Sigmoid colon (tissue), 7 donors: ENCODE data around the gene GPS1. TPM values are rescaled to one million over a fixed set of nuclear protein-coding genes. Genes with fewer than 3 reads are reported as not detected.

Experiments used
- DNase-seq: peaks from one replicate; pipeline ENCODE4 v3.0.0-alpha.2; 2019
- H3K27ac ChIP-seq, 4 donors: fragments of 200-600 bp; sonication (generic); one replicate each; pipeline ENCODE4 v1.5.1; 2016 to 2019; ENCODE audit warnings: mild to moderate bottlenecking in 1 of 4
- H3K27me3 ChIP-seq, 3 donors: fragments of 200-600 bp; sonication (generic); one replicate each; pipeline ENCODE4 v1.5.1; 2019; ENCODE audit warnings: mild to moderate bottlenecking in 1 of 3
- H3K36me3 ChIP-seq, 4 donors: fragments of 200-600 bp; sonication (generic); one replicate each; pipeline ENCODE4 v1.5.1; 2016 to 2019
- H3K4me1 ChIP-seq, 4 donors: fragments of 200-600 bp; sonication (generic); one replicate each; pipeline ENCODE4 v1.5.1; 2017 to 2019
- H3K4me3 ChIP-seq, 4 donors: fragments of 200-600 bp; sonication (generic); one replicate each; pipeline ENCODE4 v1.5.1; 2017 to 2019; ENCODE audit warnings: mild to moderate bottlenecking in 2 of 4, moderate library complexity in 1 of 4
- H3K9me3 ChIP-seq, 4 donors: fragments of 200-600 bp in 3 of 4; sonication (generic) in 3 of 4; one replicate each; pipeline versions ENCODE4 v1.5.1 to v1.6.1; 2013 to 2019
- EP300 ChIP-seq, 4 donors: sonication (generic); formaldehyde crosslinking; IDR thresholded peaks; one replicate each; pipeline ENCODE4 v1.6.1; 2017; ENCODE audit warnings: antibody characterized with exemption in 4 of 4
- POLR2A ChIP-seq, 2 donors: fragments of 450-650 bp; IDR thresholded peaks; one replicate each; pipeline ENCODE4 v1.6.1; 2016; ENCODE audit warnings: antibody characterized with exemption in 2 of 2, mild to moderate bottlenecking in 2 of 2, moderate library complexity in 2 of 2
- POLR2AphosphoS5 ChIP-seq, 4 donors: sonication (generic); formaldehyde crosslinking; IDR thresholded peaks; one replicate each; pipeline ENCODE4 v1.6.1; 2017; ENCODE audit warnings: antibody characterized with exemption in 4 of 4
- WGBS, 2 donors: extraction: QIAGEN DNeasy Blood & Tissue Kit; methylation state at CpG; one replicate each; pipeline ENCODE4 v1.1.7; 2013; 5-methylcytosine and 5-hydroxymethylcytosine counted together
- intact Hi-C: fragments of 100-400 bp; cut with DNase I; formaldehyde crosslinking; loops from one replicate; pipeline ENCODE4 v1.15.1; 2023
- polyA plus RNA-seq, 3 donors: library from polyadenylated mRNA; stranded (reverse); fragments of 200-250 nt; gene quantifications; one replicate each; pipeline ENCODE4 v1.2.3, GENCODE V29; 2013
- total RNA-seq, 4 donors: library from RNA; depleted of rRNA; stranded (reverse); fragments of >200 nt; gene quantifications; one replicate each; pipeline ENCODE4 v1.1.0, GENCODE V29; 2016
- TF ChIP-seq, protein P1 (sequence below), 4 experiments: fragments of 450-650 bp in 3 of 4; fragments of 200-600 bp in 1 of 4; IDR thresholded peaks; one replicate each; pipeline ENCODE4 v1.5.1; 2016 to 2019; ENCODE audit warnings: antibody characterized with exemption in 4 of 4, mild to moderate bottlenecking in 3 of 4, moderate library complexity in 2 of 4
- donor health status: healthy with polysubstance abuse.
- donor health status: Bipolar disorder and iron deficiency.
- donor health status: healthy.

GPS1 gene
- total and polyA plus RNA-seq, 7 donors = 64.6 to 83.6 (median 69.1) TPM

DNA sequence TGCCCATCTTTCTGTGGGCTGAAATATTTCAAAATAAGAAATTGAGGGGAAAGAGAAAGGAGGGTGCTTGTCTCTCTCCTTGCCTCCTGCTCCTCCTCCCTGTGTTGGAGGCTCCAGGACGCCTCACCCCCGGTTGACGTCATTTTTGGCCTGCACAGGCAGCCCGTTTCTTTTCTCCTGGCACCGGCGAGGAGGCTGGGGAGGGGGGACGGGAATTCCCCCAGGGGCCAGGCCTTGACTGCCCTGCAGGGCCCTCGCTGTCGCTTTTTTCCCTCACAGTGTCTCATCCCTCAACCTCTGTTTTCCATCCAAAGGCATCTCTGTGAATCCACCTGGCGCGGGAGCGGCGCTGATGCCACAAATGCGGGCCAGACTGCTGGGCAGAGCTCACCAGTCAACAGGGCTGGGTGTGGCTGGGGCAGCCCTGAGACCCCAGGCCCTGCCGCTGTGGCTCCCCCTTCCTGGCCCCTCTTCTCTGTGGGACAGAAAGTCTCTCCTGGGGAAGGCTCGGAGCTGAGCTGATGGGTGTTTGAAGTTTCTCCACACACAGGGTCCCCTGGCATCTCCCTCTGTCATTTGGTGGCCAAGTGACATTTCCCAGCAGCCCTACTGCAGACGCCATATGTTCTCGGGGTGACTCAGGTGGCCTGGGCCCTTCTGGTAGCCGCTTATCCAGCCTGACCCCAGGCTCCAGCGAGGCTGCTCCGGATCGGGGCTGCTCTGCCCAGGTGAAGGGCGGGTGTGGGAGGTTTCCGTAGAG lies 45.0 kb upstream of the GPS1 start:
- Histone ChIP-seq H3K27ac (peak overlapping the region in 3 of 4 donors; percentile 42 to 69 (median 53)), H3K36me3 (peaks cover 0 to 6% (median 0%) of the 10 kb centered on the region in 4 donors), H3K27me3 (no peaks in the 10 kb centered on the region), H3K4me1 (peaks cover 0 to 55% (median 50%) of the 10 kb centered on the region in 4 donors), H3K4me3 (no peak overlapping the region), H3K9me3 (no peaks in the 10 kb centered on the region)
- TF ChIP-seq EP300 (IDR thresholded peaks at IDR 0.05) (no peak), POLR2AphosphoS5 (IDR thresholded peaks at IDR 0.05) (peak in 1 of 4 donors; percentile 44), POLR2A (IDR thresholded peaks at IDR 0.05) (no peak)
- TF ChIP-seq, protein P1, sequence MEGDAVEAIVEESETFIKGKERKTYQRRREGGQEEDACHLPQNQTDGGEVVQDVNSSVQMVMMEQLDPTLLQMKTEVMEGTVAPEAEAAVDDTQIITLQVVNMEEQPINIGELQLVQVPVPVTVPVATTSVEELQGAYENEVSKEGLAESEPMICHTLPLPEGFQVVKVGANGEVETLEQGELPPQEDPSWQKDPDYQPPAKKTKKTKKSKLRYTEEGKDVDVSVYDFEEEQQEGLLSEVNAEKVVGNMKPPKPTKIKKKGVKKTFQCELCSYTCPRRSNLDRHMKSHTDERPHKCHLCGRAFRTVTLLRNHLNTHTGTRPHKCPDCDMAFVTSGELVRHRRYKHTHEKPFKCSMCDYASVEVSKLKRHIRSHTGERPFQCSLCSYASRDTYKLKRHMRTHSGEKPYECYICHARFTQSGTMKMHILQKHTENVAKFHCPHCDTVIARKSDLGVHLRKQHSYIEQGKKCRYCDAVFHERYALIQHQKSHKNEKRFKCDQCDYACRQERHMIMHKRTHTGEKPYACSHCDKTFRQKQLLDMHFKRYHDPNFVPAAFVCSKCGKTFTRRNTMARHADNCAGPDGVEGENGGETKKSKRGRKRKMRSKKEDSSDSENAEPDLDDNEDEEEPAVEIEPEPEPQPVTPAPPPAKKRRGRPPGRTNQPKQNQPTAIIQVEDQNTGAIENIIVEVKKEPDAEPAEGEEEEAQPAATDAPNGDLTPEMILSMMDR (IDR thresholded peaks at IDR 0.05) = no peak
- WGBS, 2 donors = 88 to 90% methylated on average over 24 of the region's 24 CpGs
- peak; percentile 86 for DNase-seq
- intact Hi-C loops = no loop called here

DNA sequence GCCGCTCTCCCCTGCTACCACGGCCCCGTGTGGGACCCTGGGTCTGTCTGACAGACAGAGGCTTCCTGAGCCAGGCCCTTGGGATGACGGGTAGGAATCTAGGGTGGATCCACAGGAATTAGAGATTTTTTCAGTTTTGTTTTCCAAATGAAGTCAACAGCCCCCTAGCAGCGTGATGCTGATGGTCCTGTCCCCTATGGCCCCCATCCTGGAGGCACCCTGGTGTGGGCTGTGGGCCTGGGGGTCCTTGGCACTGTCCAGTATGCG lies 44.5 kb upstream of the GPS1 start:
- H3K4me3 ChIP-seq = no peak overlapping the region
- intact Hi-C loops = no loop called here
- no peak for DNase-seq
- H3K4me1 ChIP-seq = peaks cover 0 to 59% (median 50%) of the 10 kb centered on the region in 4 donors
- peaks cover 0 to 6% (median 0%) of the 10 kb centered on the region in 4 donors for H3K36me3 ChIP-seq
- no peak for TF ChIP-seq POLR2A (IDR thresholded peaks at IDR 0.05)
- TF ChIP-seq, protein P1 (IDR thresholded peaks at IDR 0.05) = no peak
- H3K27me3 ChIP-seq = no peaks in the 10 kb centered on the region
- H3K9me3 ChIP-seq = no peaks in the 10 kb centered on the region
- peak overlapping the region in 3 of 4 donors; percentile 42 to 69 (median 53) for H3K27ac ChIP-seq
- WGBS, 2 donors = 90 to 96% methylated on average over 6 of the region's 6 CpGs

DNA sequence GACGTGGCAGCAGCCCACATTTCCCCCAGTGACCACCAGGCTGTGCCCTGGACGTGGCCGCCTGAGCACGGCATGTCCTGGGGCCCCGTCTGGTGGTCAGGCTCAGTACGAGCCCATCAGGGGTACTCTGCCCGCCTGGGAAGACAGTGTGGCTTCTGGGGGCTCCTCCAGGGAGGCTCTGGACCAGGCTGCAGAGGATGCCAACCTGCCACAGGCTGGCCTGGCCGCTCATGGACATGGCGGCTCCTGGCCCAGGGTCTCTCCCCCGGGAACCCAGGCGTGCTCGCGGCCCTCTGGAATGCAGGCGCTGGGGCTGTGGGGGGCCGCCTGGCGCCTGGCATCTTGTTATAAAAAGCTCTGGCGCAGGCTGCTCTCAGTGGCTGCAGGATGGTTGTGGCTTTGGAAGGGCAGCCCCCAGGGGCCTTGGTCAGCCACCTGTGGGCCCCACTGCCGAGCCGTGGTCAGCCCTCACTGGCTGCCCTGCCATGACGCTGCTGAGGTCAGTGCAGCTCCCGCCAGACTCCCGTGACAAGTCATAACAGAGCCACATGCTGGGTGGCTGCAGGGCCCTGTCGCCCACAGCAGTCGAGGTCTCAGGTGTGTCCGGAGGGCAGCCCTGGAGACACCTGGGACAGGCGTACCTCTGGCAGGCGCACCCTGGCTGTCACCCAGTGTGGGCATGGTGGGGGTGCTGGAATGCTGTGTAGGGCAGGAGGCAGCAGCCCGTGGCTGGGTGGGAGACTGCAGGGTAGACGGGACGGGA lies 44.0 kb upstream of the GPS1 start:
- DNase-seq = no peak
- Histone ChIP-seq H3K27ac (peak overlapping the region in 1 of 4 donors; percentile 69), H3K27me3 (no peaks in the 10 kb centered on the region), H3K36me3 (peaks cover 0 to 6% (median 0%) of the 10 kb centered on the region in 4 donors), H3K4me1 (peaks cover 0 to 61% (median 54%) of the 10 kb centered on the region in 4 donors), H3K4me3 (no peak overlapping the region), H3K9me3 (no peaks in the 10 kb centered on the region)
- TF ChIP-seq POLR2A (IDR thresholded peaks at IDR 0.05) = no peak
- no peak for TF ChIP-seq EP300 (IDR thresholded peaks at IDR 0.05)
- TF ChIP-seq POLR2AphosphoS5 (IDR thresholded peaks at IDR 0.05) = no peak
- TF ChIP-seq, protein P1 (IDR thresholded peaks at IDR 0.05) = no peak
- intact Hi-C loops = no loop called here
- WGBS, 2 donors = 87 to 91% methylated on average over 30 of the region's 30 CpGs

DNA sequence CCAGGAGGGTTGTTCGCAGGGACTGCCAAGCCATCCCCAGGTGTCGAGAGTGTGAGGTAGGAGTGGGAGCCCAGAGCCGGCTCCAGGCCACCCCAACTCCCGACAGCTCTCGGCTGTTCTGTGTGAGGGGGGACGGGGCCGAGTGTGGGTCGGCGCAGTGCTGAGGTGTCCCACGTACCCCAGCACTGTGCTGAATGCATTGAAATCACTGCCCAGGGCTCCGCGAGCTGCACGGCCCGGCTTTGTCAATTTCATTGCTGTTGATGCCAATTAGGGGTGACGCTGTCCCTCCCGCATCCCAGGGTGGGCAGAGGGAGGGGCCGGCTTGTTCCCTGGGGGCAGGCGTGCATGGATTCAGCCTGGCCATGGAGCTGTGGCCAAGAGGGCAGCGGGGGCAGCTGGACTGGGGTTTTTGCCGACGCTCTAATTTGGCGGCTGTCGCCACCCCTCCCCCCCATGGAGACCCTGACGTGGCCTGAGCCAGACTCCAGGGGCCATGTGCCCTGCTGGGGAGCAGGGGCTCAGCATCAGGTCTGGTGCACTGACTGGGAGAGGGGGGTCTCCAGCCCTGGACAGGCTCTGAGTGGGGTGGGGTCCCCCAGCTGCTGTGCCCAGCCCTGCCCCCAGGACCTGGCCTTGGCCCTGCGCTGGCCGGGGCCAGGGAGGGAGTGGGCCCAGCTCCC lies 43.3 kb upstream of the GPS1 start:
- WGBS, 2 donors = 93% methylated on average over 26 of the region's 26 CpGs
- H3K4me1 ChIP-seq = peaks cover 3 to 61% (median 54%) of the 10 kb centered on the region in 4 donors

More for the DNA sequence above, 43.3 kb upstream of the GPS1 start:
- DNase-seq = no peak
- H3K4me3 ChIP-seq = no peak overlapping the region
- TF ChIP-seq, protein P1 (IDR thresholded peaks at IDR 0.05) = no peak
- TF ChIP-seq EP300 (IDR thresholded peaks at IDR 0.05) = no peak
- TF ChIP-seq POLR2A (IDR thresholded peaks at IDR 0.05) = no peak
- TF ChIP-seq POLR2AphosphoS5 (IDR thresholded peaks at IDR 0.05) = no peak
- H3K9me3 ChIP-seq = no peaks in the 10 kb centered on the region
- no peaks in the 10 kb centered on the region for H3K27me3 ChIP-seq
- H3K27ac ChIP-seq = no peak overlapping the region
- peaks cover 0 to 6% (median 0%) of the 10 kb centered on the region in 4 donors for H3K36me3 ChIP-seq
- intact Hi-C loops = no loop called here
